Measurements from ENCODE around the gene OR8D2. TPM values are rescaled to one million over a fixed set of nuclear protein-coding genes. Genes with fewer than 3 reads are reported as not detected.

The OR8D2 gene
- total RNA-seq, 2 donors from 2014 or later = not detected

DNA sequence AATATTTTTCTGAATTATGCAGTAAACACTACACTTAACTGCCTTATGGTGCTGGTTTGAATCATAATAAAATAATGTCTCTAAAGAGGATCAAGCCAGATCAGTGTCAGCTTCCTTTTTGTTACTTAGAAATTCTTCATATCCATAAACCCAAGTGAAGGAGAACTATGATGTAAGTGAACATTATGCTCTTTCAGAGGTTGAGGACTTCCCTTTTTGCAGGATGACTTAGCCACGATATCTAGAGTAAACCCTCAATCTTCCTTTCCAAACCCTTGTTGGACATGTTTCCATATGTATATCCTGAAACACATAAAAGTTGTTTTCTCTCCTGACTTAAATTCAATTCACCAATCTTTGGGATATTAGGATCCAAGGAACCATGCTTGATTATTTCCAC lies 25.3 kb downstream of the OR8D2 start:
- no peaks in the 10 kb centered on the region for H3K36me3 ChIP-seq (ENCODE audit: control insufficient read depth, insufficient read depth, low read length)

GRCh38 chr11:124285610-124286344 lies 34.2 kb downstream of the OR8D2 start:
- WGBS, 2 experiments (ENCODE audit: insufficient coverage in 1 of 2, insufficient read length in 1 of 2) = 63 to 81% methylated on average over 1 to 2 of the region's 3 CpGs
- no peak overlapping the region for H3K4me3 ChIP-seq (ENCODE audit: low read length)
- no peak overlapping the region for H3K4me3 Mint-ChIP-seq
- peaks cover 7% of the 10 kb centered on the region for H3K9me3 ChIP-seq (ENCODE audit: control insufficient read depth, low read length)
- no peaks in the 10 kb centered on the region for H3K27me3 ChIP-seq (ENCODE audit: control insufficient read depth, insufficient read depth, low read length, poor library complexity, severe bottlenecking)
- no peaks in the 10 kb centered on the region for H3K4me1 ChIP-seq (ENCODE audit: control insufficient read depth, insufficient read depth, low read length)
- no peaks in the 10 kb centered on the region for H3K27me3 Mint-ChIP-seq (ENCODE audit: insufficient read depth)
- peaks cover 47% of the 10 kb centered on the region for H3K9me3 Mint-ChIP-seq
- H3K36me3 ChIP-seq (ENCODE audit: control insufficient read depth, insufficient read depth, low read length) = no peaks in the 10 kb centered on the region
- no peak overlapping the region for H3K9ac ChIP-seq (ENCODE audit: extremely low read depth, low read length, poor library complexity, severe bottlenecking)
- no peak overlapping the region for H3K27ac Mint-ChIP-seq
- no peaks in the 10 kb centered on the region for H3K4me1 Mint-ChIP-seq
- no peaks in the 10 kb centered on the region for H3K36me3 Mint-ChIP-seq (ENCODE audit: low read depth)
- TF ChIP-seq, protein P1, sequence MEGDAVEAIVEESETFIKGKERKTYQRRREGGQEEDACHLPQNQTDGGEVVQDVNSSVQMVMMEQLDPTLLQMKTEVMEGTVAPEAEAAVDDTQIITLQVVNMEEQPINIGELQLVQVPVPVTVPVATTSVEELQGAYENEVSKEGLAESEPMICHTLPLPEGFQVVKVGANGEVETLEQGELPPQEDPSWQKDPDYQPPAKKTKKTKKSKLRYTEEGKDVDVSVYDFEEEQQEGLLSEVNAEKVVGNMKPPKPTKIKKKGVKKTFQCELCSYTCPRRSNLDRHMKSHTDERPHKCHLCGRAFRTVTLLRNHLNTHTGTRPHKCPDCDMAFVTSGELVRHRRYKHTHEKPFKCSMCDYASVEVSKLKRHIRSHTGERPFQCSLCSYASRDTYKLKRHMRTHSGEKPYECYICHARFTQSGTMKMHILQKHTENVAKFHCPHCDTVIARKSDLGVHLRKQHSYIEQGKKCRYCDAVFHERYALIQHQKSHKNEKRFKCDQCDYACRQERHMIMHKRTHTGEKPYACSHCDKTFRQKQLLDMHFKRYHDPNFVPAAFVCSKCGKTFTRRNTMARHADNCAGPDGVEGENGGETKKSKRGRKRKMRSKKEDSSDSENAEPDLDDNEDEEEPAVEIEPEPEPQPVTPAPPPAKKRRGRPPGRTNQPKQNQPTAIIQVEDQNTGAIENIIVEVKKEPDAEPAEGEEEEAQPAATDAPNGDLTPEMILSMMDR (conservative IDR thresholded peaks at IDR 0.05) = no peak
- no peak for DNase-seq
- H3K27ac ChIP-seq (ENCODE audit: low read depth, low read length) = no peak overlapping the region

More for the DNA sequence above, 25.3 kb downstream of the OR8D2 start:
- Mint-ChIP-seq H3K27ac (no peak overlapping the region), H3K4me1 (no peaks in the 10 kb centered on the region), H3K9me3 (peaks cover 7% of the 10 kb centered on the region), H3K27me3 (ENCODE audit: insufficient read depth) (peaks cover 2% of the 10 kb centered on the region), H3K4me3 (no peak overlapping the region), H3K36me3 (ENCODE audit: low read depth) (no peaks in the 10 kb centered on the region)
- WGBS, 2 experiments (ENCODE audit: insufficient coverage in 1 of 2, insufficient read length in 1 of 2) = 86 to 90% methylated on average over 1 of the region's 1 CpG
- Histone ChIP-seq H3K27me3 (ENCODE audit: control insufficient read depth, insufficient read depth, low read length, poor library complexity, severe bottlenecking) (no peaks in the 10 kb centered on the region), H3K9ac (ENCODE audit: extremely low read depth, low read length, poor library complexity, severe bottlenecking) (no peak overlapping the region), H3K4me3 (ENCODE audit: low read length) (no peak overlapping the region), H3K4me1 (ENCODE audit: control insufficient read depth, insufficient read depth, low read length) (no peaks in the 10 kb centered on the region), H3K27ac (ENCODE audit: low read depth, low read length) (no peak overlapping the region), H3K9me3 (ENCODE audit: control insufficient read depth, low read length) (no peaks in the 10 kb centered on the region)
- TF ChIP-seq, protein P1 (conservative IDR thresholded peaks at IDR 0.05) = no peak
- DNase-seq = no peak

DNA sequence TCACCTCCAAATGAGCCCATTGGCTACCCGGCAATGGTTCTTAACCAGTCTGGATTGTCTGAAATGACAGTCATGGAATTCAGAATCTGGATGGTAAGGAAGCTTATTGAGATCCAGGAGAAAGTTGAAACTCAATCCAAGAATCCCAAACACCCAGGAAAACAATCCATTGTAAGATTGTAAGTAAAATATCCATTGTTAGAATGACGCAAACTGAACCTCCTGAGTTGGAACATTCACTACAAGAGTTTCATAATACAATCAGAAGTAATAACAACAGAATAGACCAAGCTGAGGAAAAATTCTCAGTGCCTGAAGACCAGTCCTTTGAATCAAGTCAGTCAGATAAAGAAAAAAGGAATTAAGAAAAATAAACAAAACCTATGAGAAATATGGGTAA lies 41.7 kb downstream of the OR8D2 start:
- Mint-ChIP-seq H3K9me3 (peaks cover 29% of the 10 kb centered on the region), H3K27me3 (ENCODE audit: insufficient read depth) (no peaks in the 10 kb centered on the region), H3K4me1 (peaks cover 16% of the 10 kb centered on the region), H3K27ac (no peak overlapping the region), H3K4me3 (no peak overlapping the region), H3K36me3 (ENCODE audit: low read depth) (no peaks in the 10 kb centered on the region)
- no peak overlapping the region for H3K27ac ChIP-seq (ENCODE audit: low read depth, low read length)
- H3K4me3 ChIP-seq (ENCODE audit: low read length) = no peak overlapping the region
- no peaks in the 10 kb centered on the region for H3K27me3 ChIP-seq (ENCODE audit: control insufficient read depth, insufficient read depth, low read length, poor library complexity, severe bottlenecking)
- H3K36me3 ChIP-seq (ENCODE audit: control insufficient read depth, insufficient read depth, low read length) = no peaks in the 10 kb centered on the region
- peaks cover 7% of the 10 kb centered on the region for H3K9me3 ChIP-seq (ENCODE audit: control insufficient read depth, low read length)
- H3K9ac ChIP-seq (ENCODE audit: extremely low read depth, low read length, poor library complexity, severe bottlenecking) = no peak overlapping the region
- H3K4me1 ChIP-seq (ENCODE audit: control insufficient read depth, insufficient read depth, low read length) = no peaks in the 10 kb centered on the region
- TF ChIP-seq, protein P1 (conservative IDR thresholded peaks at IDR 0.05) = no peak
- 60% methylated on average over 2 of the region's 2 CpGs; no CpG with 5 or more reads in 1 of the 2 experiments for WGBS, 2 experiments (ENCODE audit: insufficient coverage in 1 of 2, insufficient read length in 1 of 2)
- DNase-seq = no peak
